ENCODE measurements around the gene SLC38A11.
"Not testable (repeated sequence)": the region's sequence is repeated elsewhere in the genome, so short reads cannot be mapped to it uniquely, and the experiment has no call there.

The SLC38A11 gene

DNA sequence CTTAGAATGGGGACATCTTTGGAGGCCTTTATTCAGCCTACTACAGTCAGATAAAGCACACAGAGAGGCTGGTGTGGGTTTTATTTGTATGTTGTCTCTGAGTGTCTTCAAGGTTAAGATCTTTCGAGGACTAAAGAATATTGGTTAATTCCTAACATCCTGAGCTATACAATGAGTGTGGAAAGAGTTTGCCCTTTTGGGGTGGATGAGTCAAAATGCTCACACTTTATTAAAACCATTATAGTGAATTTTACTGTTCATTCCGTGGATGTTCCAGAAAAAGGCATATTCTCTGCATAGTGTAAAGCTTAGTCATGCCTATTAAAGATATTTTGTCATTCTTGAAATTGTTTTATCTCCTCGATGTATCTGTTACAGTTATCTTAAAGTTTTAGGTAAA lies 29.1 kb upstream of the SLC38A11 start:
- no peak overlapping the region for H3K4me3 ChIP-seq (ENCODE audit: low read depth, low read length)
- no peaks in the 10 kb centered on the region for H3K4me1 ChIP-seq (ENCODE audit: control insufficient read depth, insufficient read depth, low read length)
- no peaks in the 10 kb centered on the region for H3K36me3 ChIP-seq (ENCODE audit: control insufficient read depth, insufficient read depth, low read length)
- no peaks in the 10 kb centered on the region for H3K9me3 ChIP-seq (ENCODE audit: control insufficient read depth, insufficient read depth, low read length)
- H3K9ac ChIP-seq (ENCODE audit: low read depth, low read length) = no peak overlapping the region
- no peaks in the 10 kb centered on the region for H3K27me3 ChIP-seq (ENCODE audit: control insufficient read depth, insufficient read depth, low read length)

DNA sequence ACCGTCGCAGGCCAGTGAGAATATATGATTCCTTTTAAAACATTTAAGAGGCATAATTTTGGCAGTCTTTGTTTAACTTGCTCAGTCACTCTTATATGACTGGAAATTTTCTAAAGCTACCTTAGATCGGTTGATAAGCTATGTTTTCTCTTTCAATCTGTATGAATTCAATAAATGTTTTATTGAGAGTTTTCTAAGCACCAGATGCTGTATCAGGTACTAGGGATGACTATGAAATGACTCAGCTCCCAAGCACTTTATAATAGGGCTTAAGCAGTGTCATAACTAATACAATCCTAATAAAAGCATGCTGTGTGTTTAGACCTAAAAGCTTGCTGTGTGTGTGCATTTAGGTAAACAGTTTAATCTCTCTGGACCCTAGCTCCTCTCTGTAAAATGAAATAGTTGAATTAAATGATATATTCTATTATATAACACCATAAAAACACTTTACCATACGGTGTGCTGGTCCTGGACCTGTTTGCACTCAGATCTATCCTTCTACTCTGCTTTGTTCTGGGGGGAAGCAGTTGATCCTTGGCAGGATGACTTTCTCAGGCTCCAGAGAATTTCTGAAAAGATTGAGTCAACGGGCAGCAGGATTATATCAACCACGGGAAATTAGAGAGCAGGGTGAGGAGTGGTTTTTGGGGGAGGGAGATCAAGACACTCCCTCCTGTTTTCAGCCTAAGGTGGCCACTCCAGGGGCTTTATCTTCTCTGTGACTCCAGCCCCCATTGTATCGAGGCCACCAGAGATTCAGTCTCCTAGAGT lies 26.1 kb upstream of the SLC38A11 start:
- H3K9ac ChIP-seq (ENCODE audit: low read depth, low read length) = no peak overlapping the region
- no peaks in the 10 kb centered on the region for H3K9me3 ChIP-seq (ENCODE audit: control insufficient read depth, insufficient read depth, low read length)
- no peaks in the 10 kb centered on the region for H3K36me3 ChIP-seq (ENCODE audit: control insufficient read depth, insufficient read depth, low read length)
- H3K4me3 ChIP-seq (ENCODE audit: low read depth, low read length) = no peak overlapping the region
- H3K27me3 ChIP-seq (ENCODE audit: control insufficient read depth, insufficient read depth, low read length) = no peaks in the 10 kb centered on the region
- H3K4me1 ChIP-seq (ENCODE audit: control insufficient read depth, insufficient read depth, low read length) = no peaks in the 10 kb centered on the region

DNA sequence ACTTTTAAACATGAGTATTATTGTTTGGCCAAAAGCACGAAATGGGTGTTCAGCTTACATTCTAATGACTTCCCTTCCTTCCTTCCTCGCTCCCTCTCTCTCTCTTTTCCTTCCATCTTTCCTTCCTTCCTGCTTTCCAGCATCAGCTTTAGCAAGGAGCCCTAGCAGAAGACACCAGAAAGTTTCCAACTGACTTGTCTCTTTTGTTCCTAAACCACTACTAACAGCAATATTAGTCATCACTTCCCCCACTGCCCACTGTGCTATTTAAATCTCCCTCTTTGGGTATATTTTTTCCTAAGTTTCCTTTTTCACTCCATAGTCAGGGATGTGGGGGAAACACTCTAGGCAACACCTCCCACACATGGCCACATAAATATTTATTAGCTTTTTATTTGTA lies 25.4 kb upstream of the SLC38A11 start:
- not testable (repeated sequence) for H3K36me3 ChIP-seq (ENCODE audit: control insufficient read depth, insufficient read depth, low read length); H3K9ac ChIP-seq (ENCODE audit: low read depth, low read length); H3K9me3 ChIP-seq (ENCODE audit: control insufficient read depth, insufficient read depth, low read length); H3K4me3 ChIP-seq (ENCODE audit: low read depth, low read length); H3K4me1 ChIP-seq (ENCODE audit: control insufficient read depth, insufficient read depth, low read length); H3K27me3 ChIP-seq (ENCODE audit: control insufficient read depth, insufficient read depth, low read length)

DNA sequence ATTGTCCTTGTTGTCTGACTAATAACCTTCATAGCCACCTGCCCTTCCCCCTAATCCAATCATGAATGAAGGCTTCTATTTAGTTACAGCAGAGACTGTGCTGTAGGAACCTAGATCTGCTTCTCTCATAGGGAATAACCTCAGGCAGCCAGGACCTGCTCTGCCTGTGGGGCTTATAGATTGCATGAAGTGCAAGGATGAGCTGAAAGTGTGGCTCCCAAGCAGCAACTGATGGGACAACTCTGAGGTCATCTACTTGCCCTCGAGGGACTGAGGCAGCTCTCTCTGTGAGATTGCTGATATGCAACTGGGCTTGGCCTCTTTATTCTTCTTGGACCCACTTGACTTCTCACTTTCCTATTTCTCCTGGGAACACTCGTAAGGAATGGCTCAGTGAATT lies 23.8 kb upstream of the SLC38A11 start:
- Histone ChIP-seq H3K36me3 (ENCODE audit: control insufficient read depth, insufficient read depth, low read length) (no peaks in the 10 kb centered on the region), H3K9me3 (ENCODE audit: control insufficient read depth, insufficient read depth, low read length) (no peaks in the 10 kb centered on the region), H3K9ac (ENCODE audit: low read depth, low read length) (no peak overlapping the region), H3K4me1 (ENCODE audit: control insufficient read depth, insufficient read depth, low read length) (no peaks in the 10 kb centered on the region), H3K4me3 (ENCODE audit: low read depth, low read length) (no peak overlapping the region), H3K27me3 (ENCODE audit: control insufficient read depth, insufficient read depth, low read length) (no peaks in the 10 kb centered on the region)

DNA sequence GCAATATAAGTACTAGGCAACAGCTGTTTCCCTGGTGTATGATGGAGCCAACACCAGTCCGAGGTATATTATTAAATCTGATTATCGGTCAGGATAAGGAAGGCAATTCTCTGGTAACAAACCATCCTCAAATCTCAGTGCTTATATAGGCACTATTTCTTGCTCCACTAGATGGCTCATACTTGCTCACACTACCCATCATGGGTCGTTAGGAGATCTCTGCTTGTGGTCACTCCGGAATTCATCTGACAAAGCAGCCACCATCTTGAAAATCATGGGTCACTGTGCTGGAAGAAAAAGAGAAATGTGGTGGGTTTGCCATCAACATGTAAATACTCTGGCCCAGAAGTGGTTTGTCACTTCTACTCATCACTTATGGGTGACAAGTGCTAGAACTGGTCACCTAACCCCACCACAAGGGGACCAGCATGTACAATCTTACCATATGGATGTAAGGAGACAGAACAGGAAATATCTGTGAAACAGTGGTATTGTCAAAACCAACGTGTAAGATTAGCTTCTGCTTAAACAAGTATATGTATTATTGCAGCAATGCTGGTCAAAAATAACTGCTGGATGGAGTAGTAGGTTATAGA lies 21.6 kb upstream of the SLC38A11 start:
- H3K36me3 ChIP-seq (ENCODE audit: control insufficient read depth, insufficient read depth, low read length); H3K4me1 ChIP-seq (ENCODE audit: control insufficient read depth, insufficient read depth, low read length); H3K9me3 ChIP-seq (ENCODE audit: control insufficient read depth, insufficient read depth, low read length); H3K9ac ChIP-seq (ENCODE audit: low read depth, low read length); H3K4me3 ChIP-seq (ENCODE audit: low read depth, low read length); H3K27me3 ChIP-seq (ENCODE audit: control insufficient read depth, insufficient read depth, low read length): not testable (repeated sequence)

DNA sequence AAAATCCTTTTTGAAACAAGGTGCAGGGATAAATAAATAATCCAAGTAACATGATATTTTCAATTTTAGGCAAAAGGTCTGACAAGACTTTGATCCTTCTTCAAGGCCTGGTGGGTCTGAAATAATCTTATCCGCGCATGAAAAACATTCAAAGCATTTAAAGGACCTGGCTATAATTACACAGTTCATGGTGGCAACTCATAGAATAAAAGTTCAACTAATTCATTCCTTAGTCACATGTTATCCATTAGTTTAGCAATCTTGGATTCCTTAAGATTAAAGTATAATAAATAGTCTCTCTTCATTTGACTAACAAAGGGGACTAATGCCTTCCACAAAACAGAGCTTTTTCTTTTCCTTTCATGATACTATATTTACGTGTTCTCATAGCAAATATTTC lies 21.0 kb upstream of the SLC38A11 start:
- H3K4me1 ChIP-seq (ENCODE audit: control insufficient read depth, insufficient read depth, low read length) = no peaks in the 10 kb centered on the region
- H3K36me3 ChIP-seq (ENCODE audit: control insufficient read depth, insufficient read depth, low read length) = no peaks in the 10 kb centered on the region
- no peak overlapping the region for H3K9ac ChIP-seq (ENCODE audit: low read depth, low read length)
- no peaks in the 10 kb centered on the region for H3K27me3 ChIP-seq (ENCODE audit: control insufficient read depth, insufficient read depth, low read length)
- H3K9me3 ChIP-seq (ENCODE audit: control insufficient read depth, insufficient read depth, low read length) = no peaks in the 10 kb centered on the region
- H3K4me3 ChIP-seq (ENCODE audit: low read depth, low read length) = no peak overlapping the region

DNA sequence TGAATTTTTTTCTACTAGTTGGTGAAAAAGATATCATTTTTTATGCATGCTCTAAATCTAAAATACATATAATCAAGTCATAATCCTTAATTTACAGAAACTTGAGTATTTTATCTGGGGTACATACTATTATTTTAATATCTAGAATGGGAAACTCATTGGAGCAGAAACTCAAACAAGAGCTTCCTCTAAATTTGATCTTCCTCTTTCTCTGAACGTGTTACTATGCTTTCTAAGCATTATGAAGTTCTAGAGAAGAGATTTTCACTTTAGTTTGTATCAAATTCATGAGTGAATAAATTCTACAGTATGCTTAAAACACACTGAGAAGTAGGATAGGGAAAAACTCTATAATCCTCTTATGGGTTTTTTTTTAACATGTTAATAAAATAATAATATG lies 20.6 kb upstream of the SLC38A11 start:
- no peak overlapping the region for H3K4me3 ChIP-seq (ENCODE audit: low read depth, low read length)
- no peaks in the 10 kb centered on the region for H3K9me3 ChIP-seq (ENCODE audit: control insufficient read depth, insufficient read depth, low read length)
- no peaks in the 10 kb centered on the region for H3K4me1 ChIP-seq (ENCODE audit: control insufficient read depth, insufficient read depth, low read length)
- H3K27me3 ChIP-seq (ENCODE audit: control insufficient read depth, insufficient read depth, low read length) = no peaks in the 10 kb centered on the region
- H3K36me3 ChIP-seq (ENCODE audit: control insufficient read depth, insufficient read depth, low read length) = no peaks in the 10 kb centered on the region
- H3K9ac ChIP-seq (ENCODE audit: low read depth, low read length) = no peak overlapping the region

DNA sequence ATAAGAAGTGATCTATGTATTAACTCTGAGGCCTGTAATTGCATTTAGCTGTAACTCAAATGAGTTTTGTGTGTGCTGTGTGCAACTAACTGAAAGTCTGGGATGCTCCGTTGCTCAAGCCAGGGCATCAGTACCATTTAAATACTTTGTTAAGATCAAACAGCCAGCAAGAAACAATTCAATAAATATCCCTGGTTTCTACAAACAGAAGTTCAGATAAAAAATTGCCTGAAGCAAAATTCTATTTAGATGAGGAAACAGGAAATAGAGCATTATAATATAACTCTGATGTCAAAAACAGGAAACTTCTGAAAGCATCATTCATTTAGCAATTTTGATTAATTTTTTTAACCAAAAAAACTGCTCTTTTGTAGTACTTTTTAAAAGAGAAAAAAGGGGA lies 18.9 kb upstream of the SLC38A11 start:
- no peaks in the 10 kb centered on the region for H3K9me3 ChIP-seq (ENCODE audit: control insufficient read depth, insufficient read depth, low read length)
- H3K36me3 ChIP-seq (ENCODE audit: control insufficient read depth, insufficient read depth, low read length) = no peaks in the 10 kb centered on the region
- H3K9ac ChIP-seq (ENCODE audit: low read depth, low read length) = no peak overlapping the region
- no peaks in the 10 kb centered on the region for H3K27me3 ChIP-seq (ENCODE audit: control insufficient read depth, insufficient read depth, low read length)
- H3K4me3 ChIP-seq (ENCODE audit: low read depth, low read length) = no peak overlapping the region
- no peaks in the 10 kb centered on the region for H3K4me1 ChIP-seq (ENCODE audit: control insufficient read depth, insufficient read depth, low read length)

DNA sequence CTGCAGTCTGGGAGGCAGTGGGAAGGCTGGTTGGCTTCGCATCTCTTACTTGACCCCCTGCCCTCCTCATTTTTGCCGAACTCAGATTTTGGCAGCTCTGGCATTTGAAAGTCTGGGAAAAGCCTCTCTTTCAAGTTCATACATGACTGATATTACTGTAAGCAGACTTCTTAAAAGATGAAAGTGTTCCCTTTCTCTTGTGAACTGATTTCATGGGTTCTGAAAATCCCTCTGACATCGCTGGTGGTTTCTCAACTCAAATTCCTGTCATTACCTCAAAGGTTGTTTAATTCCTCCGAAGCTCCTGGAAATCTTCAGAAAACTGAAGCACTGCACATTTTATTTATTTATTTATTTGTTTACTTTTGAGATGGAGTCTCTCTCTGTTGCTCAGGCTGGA lies 16.9 kb upstream of the SLC38A11 start:
- H3K9me3 ChIP-seq (ENCODE audit: control insufficient read depth, insufficient read depth, low read length) = no peaks in the 10 kb centered on the region
- peaks cover 3% of the 10 kb centered on the region for H3K4me1 ChIP-seq (ENCODE audit: control insufficient read depth, insufficient read depth, low read length)
- H3K27me3 ChIP-seq (ENCODE audit: control insufficient read depth, insufficient read depth, low read length) = no peaks in the 10 kb centered on the region
- no peak overlapping the region for H3K4me3 ChIP-seq (ENCODE audit: low read depth, low read length)
- H3K9ac ChIP-seq (ENCODE audit: low read depth, low read length) = no peak overlapping the region
- H3K36me3 ChIP-seq (ENCODE audit: control insufficient read depth, insufficient read depth, low read length) = no peaks in the 10 kb centered on the region

DNA sequence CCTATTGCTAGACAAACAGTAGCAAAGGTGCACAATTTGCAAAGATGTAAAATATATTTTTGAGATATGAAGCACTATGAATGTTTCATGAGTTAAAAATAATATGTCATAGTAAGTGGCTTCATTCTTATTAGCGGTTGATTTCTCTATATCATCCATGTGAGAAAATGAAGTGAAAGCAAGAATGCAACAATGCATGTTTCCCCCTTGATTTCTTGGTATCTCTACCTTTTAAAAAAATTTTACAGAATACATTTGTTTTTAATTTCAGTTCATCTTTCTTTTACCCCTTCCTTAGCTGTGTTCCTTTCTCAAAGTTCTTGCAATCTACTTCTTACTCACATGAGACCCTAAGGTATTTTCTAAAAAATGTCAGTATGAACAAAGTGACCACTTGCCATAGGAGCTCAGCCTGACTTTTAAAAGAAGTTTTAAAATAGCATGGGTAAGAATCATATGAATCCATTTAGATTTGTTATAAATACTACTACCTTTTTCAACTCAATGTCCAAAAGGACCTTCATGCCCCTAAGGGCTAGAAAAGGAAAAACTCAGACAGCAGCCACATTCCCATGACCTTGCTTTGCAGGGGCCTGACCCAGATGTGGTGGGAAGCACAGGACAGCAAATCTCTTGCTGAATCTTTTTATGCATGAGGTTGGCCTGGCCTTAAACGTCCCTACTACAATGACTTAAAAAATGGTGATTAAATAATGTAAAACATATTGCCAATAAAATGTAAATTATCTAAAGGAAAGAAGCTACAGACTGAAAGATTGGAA lies 14.8 kb upstream of the SLC38A11 start:
- Histone ChIP-seq H3K4me3 (ENCODE audit: low read depth, low read length) (no peak overlapping the region), H3K9ac (ENCODE audit: low read depth, low read length) (no peak overlapping the region), H3K9me3 (ENCODE audit: control insufficient read depth, insufficient read depth, low read length) (no peaks in the 10 kb centered on the region)

DNA sequence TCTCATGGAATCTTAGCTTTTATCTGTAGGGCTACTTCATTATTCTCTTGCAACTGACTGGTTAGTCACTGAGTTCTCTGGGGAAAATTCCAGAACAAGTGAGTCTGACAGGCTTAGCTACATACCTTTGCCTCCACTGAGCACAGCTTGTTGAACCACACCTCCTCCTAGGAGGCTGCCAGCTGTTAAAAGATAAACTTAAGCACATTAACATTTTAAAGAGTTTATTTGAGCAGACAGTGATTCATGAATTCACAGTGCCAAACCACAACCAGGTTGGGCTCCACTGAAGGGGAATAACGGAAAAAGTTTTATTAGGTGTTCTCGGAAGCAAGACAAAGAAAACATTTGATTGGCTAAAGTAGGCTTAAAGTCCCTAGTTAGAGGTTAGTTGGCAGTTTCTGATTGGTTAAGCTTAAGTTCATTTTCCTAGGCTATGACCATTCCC lies 12.5 kb upstream of the SLC38A11 start:
- Histone ChIP-seq H3K9me3 (ENCODE audit: control insufficient read depth, insufficient read depth, low read length) (no peaks in the 10 kb centered on the region), H3K27me3 (ENCODE audit: control insufficient read depth, insufficient read depth, low read length) (no peaks in the 10 kb centered on the region), H3K36me3 (ENCODE audit: control insufficient read depth, insufficient read depth, low read length) (no peaks in the 10 kb centered on the region), H3K4me3 (ENCODE audit: low read depth, low read length) (no peak overlapping the region), H3K4me1 (ENCODE audit: control insufficient read depth, insufficient read depth, low read length) (peaks cover 3% of the 10 kb centered on the region), H3K9ac (ENCODE audit: low read depth, low read length) (no peak overlapping the region)

More for the DNA sequence above, 14.8 kb upstream of the SLC38A11 start:
- H3K4me1 ChIP-seq (ENCODE audit: control insufficient read depth, insufficient read depth, low read length) = peaks cover 3% of the 10 kb centered on the region
- H3K27me3 ChIP-seq (ENCODE audit: control insufficient read depth, insufficient read depth, low read length) = no peaks in the 10 kb centered on the region
- H3K36me3 ChIP-seq (ENCODE audit: control insufficient read depth, insufficient read depth, low read length) = no peaks in the 10 kb centered on the region

DNA sequence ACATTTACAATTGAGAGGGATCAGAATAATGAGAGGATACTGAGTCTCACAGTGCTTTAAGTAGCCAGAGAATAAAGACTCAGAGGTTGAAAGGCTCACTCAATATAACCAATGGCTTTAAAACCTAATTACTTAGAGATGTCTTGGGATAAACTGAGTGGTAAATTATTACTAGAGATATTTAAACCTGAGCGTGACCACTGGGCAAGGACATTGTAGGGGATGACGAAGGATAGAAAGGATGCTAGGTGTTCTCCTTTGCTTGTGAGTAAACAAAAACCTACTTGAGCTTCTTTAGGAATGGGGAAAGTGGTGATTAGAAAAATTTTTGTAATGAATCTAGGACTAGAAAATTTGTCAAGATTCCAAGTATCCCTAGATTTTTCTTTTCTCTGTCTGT lies 12.0 kb upstream of the SLC38A11 start:
- peaks cover 3% of the 10 kb centered on the region for H3K4me1 ChIP-seq (ENCODE audit: control insufficient read depth, insufficient read depth, low read length)
- H3K9me3 ChIP-seq (ENCODE audit: control insufficient read depth, insufficient read depth, low read length) = no peaks in the 10 kb centered on the region
- no peak overlapping the region for H3K9ac ChIP-seq (ENCODE audit: low read depth, low read length)
- no peak overlapping the region for H3K4me3 ChIP-seq (ENCODE audit: low read depth, low read length)
- H3K36me3 ChIP-seq (ENCODE audit: control insufficient read depth, insufficient read depth, low read length) = no peaks in the 10 kb centered on the region
- no peaks in the 10 kb centered on the region for H3K27me3 ChIP-seq (ENCODE audit: control insufficient read depth, insufficient read depth, low read length)
